Measurements from ENCODE around the gene KCNQ1OT1. TPM values are rescaled to one million over a fixed set of nuclear protein-coding genes. Genes with fewer than 3 reads are reported as not detected.

KCNQ1OT1 gene
- total and polyA plus RNA-seq, 10 donors = 0.02 to 3.1 (median 1.7) TPM

GRCh38 chr11:2732940-2733628 is 33.3 kb upstream of the KCNQ1OT1 start:
- no peak for DNase-seq
- intact Hi-C loops (cut with DNase I; ENCODE audit: low total_unique reads) = no loop called here
- no peaks in the 10 kb centered on the region for H3K27me3 ChIP-seq (replicated peaks in 1 of 7)
- no peaks in the 10 kb centered on the region for H3K4me1 ChIP-seq
- H3K27ac ChIP-seq = no peak overlapping the region
- TF ChIP-seq POLR2A (IDR thresholded peaks at IDR 0.05) (no peak), POLR2AphosphoS5 (IDR thresholded peaks at IDR 0.05) (no peak), CTCF (IDR thresholded peaks at IDR 0.05 in 8 of 11, conservative IDR thresholded peaks at IDR 0.05 in 3 of 11) (no peak)
- 78 to 93% (median 88%) methylated on average over 11 to 12 of the region's 12 CpGs for WGBS, 5 donors
- H3K36me3 ChIP-seq = no peaks in the 10 kb centered on the region
- no peaks in the 10 kb centered on the region for H3K9me3 ChIP-seq
- H3K4me3 ChIP-seq = no peak overlapping the region

GRCh38 chr11:2732261-2732939 is 32.6 kb upstream of the KCNQ1OT1 start:
- DNase-seq = no peak
- TF ChIP-seq CTCF (IDR thresholded peaks at IDR 0.05 in 8 of 11, conservative IDR thresholded peaks at IDR 0.05 in 3 of 11) = no peak
- no peak for TF ChIP-seq POLR2A (IDR thresholded peaks at IDR 0.05)
- TF ChIP-seq POLR2AphosphoS5 (IDR thresholded peaks at IDR 0.05) = no peak
- 90 to 95% (median 94%) methylated on average over 23 to 32 of the region's 32 CpGs for WGBS, 5 donors
- no peak overlapping the region for H3K4me3 ChIP-seq
- H3K9me3 ChIP-seq = no peaks in the 10 kb centered on the region
- intact Hi-C loops (cut with DNase I; ENCODE audit: low total_unique reads) = no loop called here
- H3K36me3 ChIP-seq = no peaks in the 10 kb centered on the region
- H3K4me1 ChIP-seq = no peaks in the 10 kb centered on the region
- H3K27me3 ChIP-seq (replicated peaks in 1 of 7) = no peaks in the 10 kb centered on the region
- H3K27ac ChIP-seq = no peak overlapping the region

- DNase-seq = no peak
- Histone ChIP-seq H3K9me3 (no peaks in the 10 kb centered on the region), H3K4me1 (no peaks in the 10 kb centered on the region), H3K4me3 (no peak overlapping the region), H3K27me3 (replicated peaks in 1 of 7) (no peaks in the 10 kb centered on the region), H3K27ac (no peak overlapping the region), H3K36me3 (no peaks in the 10 kb centered on the region)
- TF ChIP-seq POLR2A (IDR thresholded peaks at IDR 0.05) = no peak
- no peak for TF ChIP-seq CTCF (IDR thresholded peaks at IDR 0.05 in 8 of 11, conservative IDR thresholded peaks at IDR 0.05 in 3 of 11)
- no peak for TF ChIP-seq POLR2AphosphoS5 (IDR thresholded peaks at IDR 0.05)
- intact Hi-C loops (cut with DNase I; ENCODE audit: low total_unique reads) = no loop called here
- 81 to 92% (median 86%) methylated on average over 13 to 28 of the region's 28 CpGs for WGBS, 5 donors
Measured at GRCh38 chr11:2731130-2732125, 31.6 kb upstream of the KCNQ1OT1 start.
